ENCODE results near the gene PPP2R5D. TPM values are rescaled to one million over a fixed set of nuclear protein-coding genes. Genes with fewer than 3 reads are reported as not detected.
A peak's percentile ranks its signal among the peaks of the same experiment; 100 is the strongest.

Gene PPP2R5D
- total and polyA plus RNA-seq, 2 donors: 30.1 to 43.0 TPM

DNA sequence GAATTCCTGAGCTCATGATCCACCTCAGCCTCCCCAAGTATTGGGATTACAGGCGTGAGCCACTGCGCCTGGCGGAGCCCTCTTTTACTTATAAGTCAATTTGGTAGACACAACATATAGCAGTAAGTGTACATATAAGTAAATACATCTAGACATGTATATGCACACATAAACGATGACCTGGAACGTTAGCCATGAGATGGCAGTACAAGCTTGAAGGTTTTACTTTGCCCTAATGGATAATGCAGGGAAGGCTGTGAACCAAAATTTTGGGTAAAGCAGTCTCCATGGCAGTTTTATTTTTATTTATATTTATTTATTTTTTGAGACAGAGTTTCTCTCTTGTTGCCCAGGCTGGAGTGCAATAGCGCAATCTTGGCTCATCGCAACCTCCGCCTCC, 26.2 kb upstream of the PPP2R5D start:
- H3K27ac ChIP-seq (ENCODE audit: low read depth): no peak overlapping the region
- no peak overlapping the region for H3K4me3 ChIP-seq (ENCODE audit: low read depth, low read length)
- 86% methylated on average over 8 of the region's 8 CpGs for WGBS
- no peaks in the 10 kb centered on the region for H3K4me1 ChIP-seq (ENCODE audit: insufficient read depth)
- no peaks in the 10 kb centered on the region for H3K36me3 ChIP-seq (ENCODE audit: insufficient read depth)
- DNase-seq (ENCODE audit: extremely low spot score): no peak

DNA sequence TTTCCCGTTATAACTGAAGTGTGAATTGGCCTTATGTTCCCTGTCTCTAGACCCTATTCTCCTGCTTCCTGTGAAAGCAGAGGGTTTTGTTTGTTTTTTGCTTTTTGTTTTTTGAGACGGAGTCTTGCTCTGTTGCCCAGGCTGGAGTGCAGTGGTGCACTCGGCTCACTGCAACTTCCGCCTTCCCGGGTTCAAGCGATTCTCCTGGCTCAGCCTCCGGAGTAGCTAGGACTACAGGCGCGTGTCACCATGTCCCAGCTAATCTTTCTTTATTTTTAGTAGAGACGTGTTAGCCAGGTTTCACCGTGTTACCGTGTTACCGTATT, 24.5 kb upstream of the PPP2R5D start:
- H3K4me1 ChIP-seq (ENCODE audit: insufficient read depth): no peaks in the 10 kb centered on the region
- no peak overlapping the region for H3K27ac ChIP-seq (ENCODE audit: low read depth)
- DNase-seq (ENCODE audit: extremely low spot score): no peak
- WGBS: 40% methylated on average over 13 of the region's 13 CpGs
- peaks cover 2% of the 10 kb centered on the region for H3K36me3 ChIP-seq (ENCODE audit: insufficient read depth)
- peak overlapping the region; percentile 33 for H3K4me3 ChIP-seq (ENCODE audit: low read depth, low read length)

DNA sequence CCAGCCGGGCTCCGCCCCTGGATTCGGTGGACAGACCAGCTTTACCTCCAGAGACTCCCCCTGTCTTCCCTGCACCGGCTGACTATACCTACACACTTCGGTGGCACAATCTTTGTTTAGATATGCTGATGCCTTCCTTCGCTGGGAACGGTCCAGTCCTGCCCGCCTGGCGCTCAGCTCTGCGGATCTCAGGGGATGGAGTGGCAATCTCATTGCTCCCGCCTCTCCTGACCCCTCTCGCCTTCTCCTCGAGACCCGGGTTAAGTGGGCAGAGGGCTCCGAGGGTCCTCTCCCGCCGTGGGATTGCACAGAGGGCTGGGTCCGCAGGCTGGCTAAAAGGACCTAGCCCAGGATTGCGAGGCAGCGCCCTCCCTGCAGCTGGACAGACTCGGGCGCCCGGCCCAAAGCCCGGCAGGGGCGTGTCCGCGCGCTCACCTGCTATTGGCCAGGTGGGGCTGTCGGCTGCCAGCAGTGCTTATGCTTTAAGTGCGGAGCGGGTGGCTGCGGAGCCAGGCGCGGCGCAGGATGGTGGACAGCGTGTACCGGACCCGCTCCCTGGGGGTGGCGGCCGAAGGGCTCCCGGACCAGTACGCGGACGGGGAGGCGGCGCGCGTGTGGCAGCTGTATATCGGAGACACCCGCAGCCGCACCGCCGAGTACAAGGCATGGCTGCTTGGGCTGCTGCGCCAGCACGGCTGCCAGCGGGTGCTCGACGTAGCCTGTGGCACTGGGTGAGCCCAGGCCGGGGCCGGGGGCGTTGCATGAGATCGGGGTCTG, 23.9 kb upstream of the PPP2R5D start, which contains the start of gene GNMT:
Gene GNMT (plus strand): TSS at position 512 of the 777 bp plus-strand sequence. CDS start 14 bp downstream, at position 526.
- Histone ChIP-seq H3K4me1 (ENCODE audit: insufficient read depth) (no peaks in the 10 kb centered on the region), H3K27ac (ENCODE audit: low read depth) (no peak within 1 kb of the TSS), H3K4me3 (ENCODE audit: low read depth, low read length) (peak within 1 kb of the TSS; percentile 33), H3K36me3 (ENCODE audit: insufficient read depth) (peaks cover 4% of the 10 kb centered on the region)
- WGBS: 3% methylated on average over 62 of the region's 62 CpGs
- DNase-seq (ENCODE audit: extremely low spot score): no peak

DNA sequence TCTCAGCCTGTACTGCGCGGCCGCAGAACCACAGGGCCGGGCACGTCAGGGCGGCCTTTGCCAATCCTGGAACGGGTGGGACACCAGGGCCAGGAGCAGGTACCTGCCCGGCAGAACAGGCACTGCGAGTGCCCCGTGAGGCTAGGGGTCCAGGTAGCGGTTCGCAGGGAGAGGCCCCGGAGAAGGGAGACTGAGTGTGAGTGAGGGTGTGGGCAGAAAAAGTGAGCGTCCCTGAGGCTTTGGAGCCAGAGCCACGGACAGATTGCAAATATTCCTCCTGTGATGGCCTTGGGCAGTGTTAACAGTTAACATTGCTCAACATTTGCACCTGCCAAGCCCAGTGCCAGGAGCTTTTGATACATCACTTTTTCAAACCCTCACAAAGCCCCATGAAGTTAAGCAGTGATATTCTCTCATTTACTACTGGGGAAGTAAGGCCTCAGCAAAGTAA, 23.3 kb upstream of the PPP2R5D start:
- 22% methylated on average over 15 of the region's 15 CpGs for WGBS
- DNase-seq (ENCODE audit: extremely low spot score): no peak
- H3K36me3 ChIP-seq (ENCODE audit: insufficient read depth): peaks cover 4% of the 10 kb centered on the region
- H3K4me3 ChIP-seq (ENCODE audit: low read depth, low read length): peak overlapping the region; percentile 33
- H3K4me1 ChIP-seq (ENCODE audit: insufficient read depth): no peaks in the 10 kb centered on the region
- no peak overlapping the region for H3K27ac ChIP-seq (ENCODE audit: low read depth)

DNA sequence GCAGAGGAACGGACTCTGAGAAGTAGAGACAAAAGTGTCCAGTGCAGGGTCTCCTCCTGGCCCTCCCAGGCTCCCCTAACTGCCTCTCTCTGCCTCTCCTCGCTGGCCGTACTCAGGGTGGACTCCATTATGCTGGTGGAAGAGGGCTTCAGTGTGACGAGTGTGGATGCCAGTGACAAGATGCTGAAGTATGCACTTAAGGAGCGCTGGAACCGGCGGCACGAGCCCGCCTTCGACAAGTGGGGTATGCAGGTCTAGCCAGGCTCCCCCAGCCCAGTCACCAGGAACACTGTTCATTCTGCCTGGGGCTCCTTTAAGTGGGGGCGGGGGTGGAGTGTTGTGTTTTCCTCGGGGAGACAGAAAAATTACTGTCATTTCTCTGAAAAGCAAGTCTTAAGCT, 22.3 kb upstream of the PPP2R5D start:
- WGBS: 94% methylated on average over 12 of the region's 12 CpGs
- Histone ChIP-seq H3K27ac (ENCODE audit: low read depth) (no peak overlapping the region), H3K4me3 (ENCODE audit: low read depth, low read length) (no peak overlapping the region), H3K36me3 (ENCODE audit: insufficient read depth) (peaks cover 4% of the 10 kb centered on the region), H3K4me1 (ENCODE audit: insufficient read depth) (no peaks in the 10 kb centered on the region)
- no peak for DNase-seq (ENCODE audit: extremely low spot score)

DNA sequence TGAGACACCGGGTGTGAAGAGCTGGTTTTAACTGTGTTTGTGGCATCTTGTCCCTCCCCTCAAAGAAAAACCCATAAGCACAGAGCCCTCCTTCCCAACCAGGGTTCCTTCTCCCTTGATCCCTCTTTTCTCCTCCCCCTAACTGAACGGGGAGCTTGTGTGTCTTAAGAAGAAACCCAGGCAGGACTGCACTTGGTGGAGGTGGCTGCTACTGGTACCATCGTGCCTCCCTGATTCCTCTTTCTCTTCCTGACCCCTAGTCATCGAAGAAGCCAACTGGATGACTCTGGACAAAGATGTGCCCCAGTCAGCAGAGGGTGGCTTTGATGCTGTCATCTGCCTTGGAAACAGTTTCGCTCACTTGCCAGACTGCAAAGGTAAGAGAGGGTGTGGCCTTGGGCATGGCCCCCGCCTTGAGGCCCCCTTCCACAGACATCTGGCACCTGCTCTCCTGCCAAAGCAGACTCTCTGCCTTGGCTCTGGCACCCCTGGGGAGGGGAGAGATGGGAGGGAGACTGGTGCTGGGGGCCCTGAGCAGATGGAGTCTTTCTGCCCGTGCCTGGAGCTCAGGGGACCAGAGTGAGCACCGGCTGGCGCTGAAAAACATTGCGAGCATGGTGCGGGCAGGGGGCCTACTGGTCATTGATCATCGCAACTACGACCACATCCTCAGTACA, 21.7 kb upstream of the PPP2R5D start:
- Histone ChIP-seq H3K4me1 (ENCODE audit: insufficient read depth) (no peaks in the 10 kb centered on the region), H3K27ac (ENCODE audit: low read depth) (no peak overlapping the region), H3K36me3 (ENCODE audit: insufficient read depth) (peaks cover 4% of the 10 kb centered on the region), H3K4me3 (ENCODE audit: low read depth, low read length) (no peak overlapping the region)
- no peak for DNase-seq (ENCODE audit: extremely low spot score)
- WGBS: 92% methylated on average over 13 of the region's 13 CpGs

DNA sequence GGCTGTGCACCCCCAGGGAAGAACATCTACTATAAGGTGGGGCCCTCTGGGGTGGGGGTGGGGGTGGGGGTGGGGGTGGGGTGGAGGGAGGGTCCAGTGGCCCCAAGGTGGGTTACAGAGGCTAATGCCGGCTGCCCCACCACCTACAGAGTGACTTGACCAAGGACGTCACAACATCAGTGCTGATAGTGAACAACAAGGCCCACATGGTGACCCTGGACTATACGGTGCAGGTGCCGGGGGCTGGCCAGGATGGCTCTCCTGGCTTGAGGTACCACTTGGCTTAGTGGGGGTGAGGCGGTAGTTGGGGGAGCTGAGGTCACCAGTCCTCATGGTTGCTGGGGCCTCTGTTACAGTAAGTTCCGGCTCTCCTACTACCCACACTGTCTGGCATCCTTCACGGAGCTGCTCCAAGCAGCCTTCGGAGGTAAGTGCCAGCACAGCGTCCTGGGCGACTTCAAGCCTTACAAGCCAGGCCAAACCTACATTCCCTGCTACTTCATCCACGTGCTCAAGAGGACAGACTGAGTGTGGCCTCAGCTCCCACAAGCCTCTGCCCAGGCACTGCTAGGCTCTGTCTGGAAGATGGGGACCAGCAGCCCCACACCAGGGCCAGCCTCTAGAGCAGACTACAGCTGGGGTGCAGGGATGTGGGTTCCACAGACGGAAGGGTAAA, 21.1 kb upstream of the PPP2R5D start:
- no peak overlapping the region for H3K27ac ChIP-seq (ENCODE audit: low read depth)
- peaks cover 6% of the 10 kb centered on the region for H3K36me3 ChIP-seq (ENCODE audit: insufficient read depth)
- no peak for DNase-seq (ENCODE audit: extremely low spot score)
- H3K4me1 ChIP-seq (ENCODE audit: insufficient read depth): no peaks in the 10 kb centered on the region
- no peak overlapping the region for H3K4me3 ChIP-seq (ENCODE audit: low read depth, low read length)
- WGBS: 80% methylated on average over 12 of the region's 12 CpGs

DNA sequence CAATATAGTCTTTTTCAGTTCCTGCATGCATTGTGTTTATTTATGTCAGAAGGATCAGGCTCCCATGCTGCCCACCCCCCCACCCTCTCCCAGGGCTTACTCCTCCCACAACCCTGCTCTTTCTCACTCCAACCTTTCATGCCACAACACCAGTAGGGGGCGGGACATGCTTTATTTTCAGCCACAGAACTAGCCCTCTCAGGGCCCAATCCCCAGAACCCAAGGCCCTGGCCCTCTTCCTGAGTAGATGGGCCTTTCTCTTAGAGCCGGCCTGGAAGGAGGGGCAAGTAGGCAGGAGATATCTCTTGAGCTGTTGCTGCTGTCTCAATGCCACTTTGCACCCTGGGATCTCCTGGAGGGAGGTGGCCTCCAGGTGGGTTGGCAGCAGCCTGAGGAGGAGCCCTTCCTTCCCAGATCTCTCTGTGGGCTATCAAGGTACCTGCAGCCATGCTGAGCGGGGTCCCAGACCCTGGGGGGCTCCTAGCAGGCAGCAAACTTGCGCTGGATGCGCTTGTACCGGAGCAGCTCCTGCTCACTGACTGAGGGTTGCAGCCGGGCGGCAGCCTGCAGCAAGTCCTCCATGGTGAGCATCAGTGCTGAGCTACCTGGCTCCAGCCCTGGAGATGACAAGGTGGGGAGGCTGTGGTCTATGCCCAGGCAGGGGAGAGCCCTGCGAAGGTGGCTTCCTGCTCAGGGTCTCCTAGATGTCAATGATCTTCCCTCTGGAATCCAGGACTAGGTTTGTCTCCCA, 20.3 kb upstream of the PPP2R5D start:
- H3K36me3 ChIP-seq (ENCODE audit: insufficient read depth): peaks cover 6% of the 10 kb centered on the region
- H3K27ac ChIP-seq (ENCODE audit: low read depth): no peak overlapping the region
- 86% methylated on average over 9 of the region's 9 CpGs for WGBS
- no peak for DNase-seq (ENCODE audit: extremely low spot score)
- no peak overlapping the region for H3K4me3 ChIP-seq (ENCODE audit: low read depth, low read length)
- no peaks in the 10 kb centered on the region for H3K4me1 ChIP-seq (ENCODE audit: insufficient read depth)

DNA sequence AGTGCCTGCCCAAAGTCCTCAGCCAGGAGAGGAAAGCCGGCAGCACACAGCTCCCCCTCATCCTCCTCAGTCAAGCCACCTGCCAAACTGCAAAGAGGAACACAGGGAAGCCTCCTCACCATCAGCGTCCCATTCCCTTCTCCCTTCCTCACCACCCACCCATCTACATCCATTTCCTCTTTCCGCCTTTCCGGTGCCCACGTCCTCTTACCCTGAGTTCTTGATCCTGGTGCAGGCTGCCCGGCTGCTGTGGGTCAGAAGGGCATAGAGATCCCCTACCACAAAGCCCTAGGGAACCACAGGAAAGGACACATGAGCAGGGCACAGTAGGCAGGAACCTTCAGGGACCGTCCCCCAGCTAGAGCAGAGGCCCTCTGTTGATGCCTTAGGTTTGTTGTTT, 17.8 kb upstream of the PPP2R5D start:
- no peak for DNase-seq (ENCODE audit: extremely low spot score)
- Histone ChIP-seq H3K36me3 (ENCODE audit: insufficient read depth) (peaks cover 6% of the 10 kb centered on the region), H3K27ac (ENCODE audit: low read depth) (no peak overlapping the region), H3K4me1 (ENCODE audit: insufficient read depth) (peaks cover 2% of the 10 kb centered on the region), H3K4me3 (ENCODE audit: low read depth, low read length) (no peak overlapping the region)
- WGBS: 82% methylated on average over 7 of the region's 7 CpGs

DNA sequence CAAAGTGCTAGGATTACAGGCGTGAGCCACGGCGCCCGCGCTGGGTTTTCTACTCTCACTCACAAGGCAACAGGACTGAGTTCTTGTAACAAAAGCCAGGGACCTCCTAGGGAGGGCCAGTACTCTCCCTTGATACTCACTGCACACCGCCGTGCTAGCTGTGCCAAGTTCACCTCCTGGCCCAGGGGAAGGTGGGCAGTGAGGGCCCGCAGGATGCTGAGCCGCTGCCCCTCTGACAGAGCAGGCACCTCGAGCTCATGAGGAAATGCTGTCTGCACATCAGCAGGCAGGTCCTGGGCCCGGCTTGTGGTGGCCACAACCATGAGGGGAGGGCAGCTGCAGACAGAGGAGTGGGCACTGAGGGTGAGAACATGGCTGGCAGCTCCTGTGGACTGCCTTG, 17.1 kb upstream of the PPP2R5D start:
- no peak overlapping the region for H3K27ac ChIP-seq (ENCODE audit: low read depth)
- no peak overlapping the region for H3K4me3 ChIP-seq (ENCODE audit: low read depth, low read length)
- WGBS: 94% methylated on average over 11 of the region's 11 CpGs
- H3K4me1 ChIP-seq (ENCODE audit: insufficient read depth): peaks cover 2% of the 10 kb centered on the region
- DNase-seq (ENCODE audit: extremely low spot score): no peak
- peaks cover 6% of the 10 kb centered on the region for H3K36me3 ChIP-seq (ENCODE audit: insufficient read depth)

DNA sequence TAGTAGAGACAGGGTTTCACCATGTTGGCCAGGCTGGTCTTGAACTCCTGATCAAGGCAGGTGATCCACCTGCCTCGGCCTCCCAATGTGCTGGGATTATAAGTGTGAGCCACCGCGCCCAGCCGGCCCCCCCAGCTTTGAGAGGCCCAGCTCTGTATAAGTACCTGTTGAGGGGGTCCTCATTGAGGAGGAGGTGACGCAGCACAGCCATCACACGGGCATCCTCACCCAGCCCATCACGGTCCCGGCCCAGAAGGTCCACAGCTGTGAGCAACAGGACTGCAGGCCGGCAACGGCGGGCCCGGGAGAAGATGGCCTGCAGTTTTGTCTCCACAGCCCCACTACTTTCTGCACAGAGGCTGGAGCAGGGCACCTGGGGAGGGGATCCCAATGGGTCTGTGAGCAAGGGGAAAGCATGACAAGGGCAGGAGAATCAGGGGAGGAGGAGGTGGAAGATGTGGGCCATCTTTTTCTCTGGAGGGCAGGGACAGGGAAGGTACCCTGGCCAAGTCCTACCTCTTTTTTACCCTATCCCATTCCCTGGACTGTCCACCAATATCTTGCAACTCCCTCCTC, 16.2 kb upstream of the PPP2R5D start:
- Histone ChIP-seq H3K27ac (ENCODE audit: low read depth) (no peak overlapping the region), H3K36me3 (ENCODE audit: insufficient read depth) (peaks cover 6% of the 10 kb centered on the region), H3K4me1 (ENCODE audit: insufficient read depth) (peaks cover 2% of the 10 kb centered on the region), H3K4me3 (ENCODE audit: low read depth, low read length) (no peak overlapping the region)
- 94% methylated on average over 12 of the region's 12 CpGs for WGBS
- DNase-seq (ENCODE audit: extremely low spot score): no peak

DNA sequence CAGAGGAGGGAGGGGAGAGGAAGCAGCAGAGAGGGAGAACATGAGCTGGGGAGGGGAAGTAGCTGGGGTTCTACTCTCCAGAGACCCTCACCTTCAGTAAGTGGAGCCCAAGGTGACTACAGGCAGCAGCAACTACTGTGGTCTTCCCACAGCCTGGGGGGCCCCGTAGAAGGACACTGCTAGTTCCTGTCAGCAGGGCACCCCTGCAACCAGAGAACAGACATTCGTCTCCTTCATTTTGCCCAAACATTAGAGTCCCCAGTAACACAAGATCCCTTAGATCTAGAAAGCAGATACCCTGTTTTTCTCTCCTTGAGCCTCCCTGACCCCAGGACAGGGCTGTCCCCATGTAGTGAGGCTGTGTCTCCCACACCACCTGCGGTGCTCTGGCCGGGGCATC, 15.6 kb upstream of the PPP2R5D start:
- WGBS: 78% methylated on average over 4 of the region's 4 CpGs
- H3K4me1 ChIP-seq (ENCODE audit: insufficient read depth): peaks cover 2% of the 10 kb centered on the region
- peaks cover 9% of the 10 kb centered on the region for H3K36me3 ChIP-seq (ENCODE audit: insufficient read depth)
- H3K4me3 ChIP-seq (ENCODE audit: low read depth, low read length): no peak overlapping the region
- H3K27ac ChIP-seq (ENCODE audit: low read depth): no peak overlapping the region
- no peak for DNase-seq (ENCODE audit: extremely low spot score)

DNA sequence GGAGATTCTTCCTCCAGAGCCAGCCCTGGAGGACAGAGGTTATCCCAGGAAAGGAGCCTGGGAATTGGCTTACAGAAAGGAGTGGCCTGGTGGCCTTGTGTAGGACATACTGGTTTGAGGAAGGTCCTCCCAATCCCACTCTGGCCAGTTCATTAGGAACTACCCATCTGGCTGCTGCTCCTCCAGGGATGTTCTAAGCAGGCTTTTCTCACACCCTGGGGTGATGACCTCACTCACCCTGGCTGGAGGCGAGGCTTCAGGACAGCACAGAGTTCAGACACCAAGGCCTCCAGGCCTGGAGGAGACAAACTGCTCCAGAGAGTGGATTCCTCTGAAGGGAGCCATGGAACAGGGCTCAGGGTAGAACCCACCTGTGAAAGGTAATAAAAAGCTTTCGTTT, 14.9 kb upstream of the PPP2R5D start:
- peaks cover 9% of the 10 kb centered on the region for H3K36me3 ChIP-seq (ENCODE audit: insufficient read depth)
- no peak overlapping the region for H3K27ac ChIP-seq (ENCODE audit: low read depth)
- no peak overlapping the region for H3K4me3 ChIP-seq (ENCODE audit: low read depth, low read length)
- DNase-seq (ENCODE audit: extremely low spot score): no peak
- peaks cover 2% of the 10 kb centered on the region for H3K4me1 ChIP-seq (ENCODE audit: insufficient read depth)
- WGBS: 89% methylated on average over 2 of the region's 2 CpGs

All from urinary bladder (tissue), 4 donors.